DND-41 (cell line): ENCODE results near the gene PCDHB11.
"Not testable (repeated sequence)": the region's sequence is repeated elsewhere in the genome, so short reads cannot be mapped to it uniquely, and the experiment has no call there.

ENCODE experiments used
- EZH2 ChIP-seq: IDR thresholded peaks from 3 replicates; pipeline ENCODE4 v1.6.1; 2012; ENCODE audit warnings: borderline replicate concordance, low read depth, mild to moderate bottlenecking, moderate library complexity, low read length, inconsistent platforms; ENCODE audit not compliant: severe bottlenecking
- TF ChIP-seq, protein P1 (sequence below): IDR thresholded peaks from 2 replicates; pipeline ENCODE4 v1.5.1; 2012; ENCODE audit warnings: borderline replicate concordance, low read length, moderate library complexity, mild to moderate bottlenecking; ENCODE audit not compliant: poor library complexity, severe bottlenecking; ENCODE audit errors: extremely low read depth

- TF ChIP-seq, protein P1, sequence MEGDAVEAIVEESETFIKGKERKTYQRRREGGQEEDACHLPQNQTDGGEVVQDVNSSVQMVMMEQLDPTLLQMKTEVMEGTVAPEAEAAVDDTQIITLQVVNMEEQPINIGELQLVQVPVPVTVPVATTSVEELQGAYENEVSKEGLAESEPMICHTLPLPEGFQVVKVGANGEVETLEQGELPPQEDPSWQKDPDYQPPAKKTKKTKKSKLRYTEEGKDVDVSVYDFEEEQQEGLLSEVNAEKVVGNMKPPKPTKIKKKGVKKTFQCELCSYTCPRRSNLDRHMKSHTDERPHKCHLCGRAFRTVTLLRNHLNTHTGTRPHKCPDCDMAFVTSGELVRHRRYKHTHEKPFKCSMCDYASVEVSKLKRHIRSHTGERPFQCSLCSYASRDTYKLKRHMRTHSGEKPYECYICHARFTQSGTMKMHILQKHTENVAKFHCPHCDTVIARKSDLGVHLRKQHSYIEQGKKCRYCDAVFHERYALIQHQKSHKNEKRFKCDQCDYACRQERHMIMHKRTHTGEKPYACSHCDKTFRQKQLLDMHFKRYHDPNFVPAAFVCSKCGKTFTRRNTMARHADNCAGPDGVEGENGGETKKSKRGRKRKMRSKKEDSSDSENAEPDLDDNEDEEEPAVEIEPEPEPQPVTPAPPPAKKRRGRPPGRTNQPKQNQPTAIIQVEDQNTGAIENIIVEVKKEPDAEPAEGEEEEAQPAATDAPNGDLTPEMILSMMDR, result not testable (repeated sequence)
- not testable (repeated sequence) for TF ChIP-seq EZH2
These were observed 2.2 kb downstream of the PCDHB11 start for GRCh38 chr5:141201646-141202045.
